Fibroblast of lung (primary cell): Measurements from ENCODE around the gene DDT.
"Not testable (repeated sequence)": the region's sequence is repeated elsewhere in the genome, so short reads cannot be mapped to it uniquely, and the experiment has no call there.

Experiments used
- EZH2 ChIP-seq: IDR thresholded peaks from 2 replicates; pipeline ENCODE4 v1.5.1; 2012; ENCODE audit warnings: low read length, control low read depth, mild to moderate bottlenecking; ENCODE audit errors: missing control alignments
- TF ChIP-seq, protein P1 (sequence below), 2 donors: IDR thresholded peaks in 1 of 2; conservative IDR thresholded peaks in 1 of 2; 1 replicate in 1 of 2; 2 replicates in 1 of 2; pipeline ENCODE4 v1.5.1; 2011 to 2012; ENCODE audit warnings: low read length in 2 of 2, control low read depth in 1 of 2, inconsistent platforms in 1 of 2, low read depth in 1 of 2, mild to moderate bottlenecking in 1 of 2

GRCh38 chr22:23952794-23953405, 21.3 kb downstream of the DDT start:
- TF ChIP-seq, protein P1, sequence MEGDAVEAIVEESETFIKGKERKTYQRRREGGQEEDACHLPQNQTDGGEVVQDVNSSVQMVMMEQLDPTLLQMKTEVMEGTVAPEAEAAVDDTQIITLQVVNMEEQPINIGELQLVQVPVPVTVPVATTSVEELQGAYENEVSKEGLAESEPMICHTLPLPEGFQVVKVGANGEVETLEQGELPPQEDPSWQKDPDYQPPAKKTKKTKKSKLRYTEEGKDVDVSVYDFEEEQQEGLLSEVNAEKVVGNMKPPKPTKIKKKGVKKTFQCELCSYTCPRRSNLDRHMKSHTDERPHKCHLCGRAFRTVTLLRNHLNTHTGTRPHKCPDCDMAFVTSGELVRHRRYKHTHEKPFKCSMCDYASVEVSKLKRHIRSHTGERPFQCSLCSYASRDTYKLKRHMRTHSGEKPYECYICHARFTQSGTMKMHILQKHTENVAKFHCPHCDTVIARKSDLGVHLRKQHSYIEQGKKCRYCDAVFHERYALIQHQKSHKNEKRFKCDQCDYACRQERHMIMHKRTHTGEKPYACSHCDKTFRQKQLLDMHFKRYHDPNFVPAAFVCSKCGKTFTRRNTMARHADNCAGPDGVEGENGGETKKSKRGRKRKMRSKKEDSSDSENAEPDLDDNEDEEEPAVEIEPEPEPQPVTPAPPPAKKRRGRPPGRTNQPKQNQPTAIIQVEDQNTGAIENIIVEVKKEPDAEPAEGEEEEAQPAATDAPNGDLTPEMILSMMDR (conservative IDR thresholded peaks at IDR 0.05 in 1 of 2, IDR thresholded peaks at IDR 0.05 in 1 of 2; ENCODE audit: low read depth in 1 of 2, low read length in 2 of 2) = not testable (repeated sequence)
- TF ChIP-seq EZH2 = not testable (repeated sequence)
